HUES64 (cell line): Measurements from ENCODE around the gene LRCH1.

ENCODE experiments used
- H3K27ac ChIP-seq: 2 replicates; pipeline ENCODE4 v1.7.0; 2013; ENCODE audit warnings: low read depth, low read length, inconsistent platforms
- H3K27me3 ChIP-seq: 2 replicates; pipeline ENCODE4 v1.6.1; 2013; ENCODE audit warnings: mild to moderate bottlenecking, low read length; ENCODE audit not compliant: insufficient read depth
- H3K36me3 ChIP-seq: 2 replicates; pipeline ENCODE4 v1.6.1; 2013; ENCODE audit warnings: mild to moderate bottlenecking, low read length; ENCODE audit not compliant: insufficient read depth
- H3K4me1 ChIP-seq: 2 replicates; pipeline ENCODE4 v1.6.1; 2013; ENCODE audit warnings: mild to moderate bottlenecking, low read length, moderate library complexity; ENCODE audit not compliant: insufficient read depth
- H3K4me3 ChIP-seq: 2 replicates; pipeline ENCODE4 v1.5.1; 2013; ENCODE audit warnings: mild to moderate bottlenecking, low read length, moderate library complexity
- H3K9ac ChIP-seq: 2 replicates; pipeline ENCODE4 v1.6.1; 2013; ENCODE audit warnings: mild to moderate bottlenecking, low read depth, low read length
- H3K9me3 ChIP-seq: 2 replicates; pipeline ENCODE4 v1.6.1; 2013; ENCODE audit warnings: low read depth, low read length; ENCODE audit not compliant: insufficient read depth
- WGBS: fragments of 150-250, 120-280 bp; methylation state at CpG from one replicate; pipeline ENCODE4 v1.1.7; 2013; ENCODE audit warnings: missing lambda C conversion rate; 5-methylcytosine and 5-hydroxymethylcytosine counted together

The LRCH1 gene

GRCh38 chr13:46641274-46642081 lies 88.5 kb downstream of the LRCH1 start:
- 95% methylated on average over 13 of the region's 13 CpGs for WGBS

GRCh38 chr13:46642254-46642653 lies 89.3 kb downstream of the LRCH1 start:
- WGBS, result 96% methylated on average over 4 of the region's 4 CpGs

More at GRCh38 chr13:46641274-46642081, 88.5 kb downstream of the LRCH1 start:
- H3K9me3 ChIP-seq, result no peaks in the 10 kb centered on the region
- H3K36me3 ChIP-seq, result no peaks in the 10 kb centered on the region
- H3K27ac ChIP-seq, result no peak overlapping the region
- no peaks in the 10 kb centered on the region for H3K27me3 ChIP-seq
- H3K9ac ChIP-seq, result no peak overlapping the region
- H3K4me1 ChIP-seq, result peaks cover 5% of the 10 kb centered on the region; the same call in 1 of the 2 replicates
- no peak overlapping the region for H3K4me3 ChIP-seq

GRCh38 chr13:46643165-46643777 lies 90.3 kb downstream of the LRCH1 start:
- WGBS, result 89% methylated on average over 5 of the region's 5 CpGs
- no peak overlapping the region for H3K9ac ChIP-seq
- H3K27ac ChIP-seq, result no peak overlapping the region
- no peak overlapping the region for H3K4me3 ChIP-seq
- peaks cover 14% of the 10 kb centered on the region; the same call in 1 of the 2 replicates for H3K4me1 ChIP-seq
- no peaks in the 10 kb centered on the region for H3K27me3 ChIP-seq
- H3K9me3 ChIP-seq, result no peaks in the 10 kb centered on the region
- no peaks in the 10 kb centered on the region for H3K36me3 ChIP-seq

More at GRCh38 chr13:46642254-46642653, 89.3 kb downstream of the LRCH1 start:
- Histone ChIP-seq H3K9me3 (no peaks in the 10 kb centered on the region), H3K4me1 (peaks cover 5% of the 10 kb centered on the region; the same call in 1 of the 2 replicates), H3K36me3 (no peaks in the 10 kb centered on the region), H3K9ac (no peak overlapping the region), H3K27me3 (no peaks in the 10 kb centered on the region), H3K27ac (no peak overlapping the region), H3K4me3 (no peak overlapping the region)

GRCh38 chr13:46644816-46645215 lies 91.8 kb downstream of the LRCH1 start:
- Histone ChIP-seq H3K9ac (no peak overlapping the region), H3K4me1 (peaks cover 10% of the 10 kb centered on the region; the same call in 1 of the 2 replicates), H3K4me3 (no peak overlapping the region)

GRCh38 chr13:46647512-46648065 lies 94.6 kb downstream of the LRCH1 start:
- H3K4me1 ChIP-seq, result peaks cover 10% of the 10 kb centered on the region; the same call in 1 of the 2 replicates
- no peak overlapping the region for H3K9ac ChIP-seq
- 78% methylated on average over 5 of the region's 7 CpGs for WGBS
- H3K4me3 ChIP-seq, result no peak overlapping the region
- no peaks in the 10 kb centered on the region for H3K27me3 ChIP-seq
- H3K36me3 ChIP-seq, result no peaks in the 10 kb centered on the region
- no peaks in the 10 kb centered on the region for H3K9me3 ChIP-seq
- H3K27ac ChIP-seq, result no peak overlapping the region

More at GRCh38 chr13:46644816-46645215, 91.8 kb downstream of the LRCH1 start:
- no peaks in the 10 kb centered on the region for H3K27me3 ChIP-seq
- H3K9me3 ChIP-seq, result no peaks in the 10 kb centered on the region
- H3K27ac ChIP-seq, result no peak overlapping the region
- no peaks in the 10 kb centered on the region for H3K36me3 ChIP-seq

- WGBS, result 65% methylated on average over 4 of the region's 4 CpGs
- no peak overlapping the region for H3K4me3 ChIP-seq
- no peak overlapping the region for H3K27ac ChIP-seq
These were observed 95.2 kb downstream of the LRCH1 start for GRCh38 chr13:46648166-46648607.

GRCh38 chr13:46649816-46650215 lies 96.8 kb downstream of the LRCH1 start:
- Histone ChIP-seq H3K4me1 (peaks cover 10% of the 10 kb centered on the region; the same call in 1 of the 2 replicates), H3K27ac (no peak overlapping the region), H3K4me3 (no peak overlapping the region), H3K36me3 (no peaks in the 10 kb centered on the region), H3K9ac (no peak overlapping the region), H3K9me3 (no peaks in the 10 kb centered on the region), H3K27me3 (no peaks in the 10 kb centered on the region)
- 100% methylated on average over 1 of the region's 1 CpG for WGBS

More at GRCh38 chr13:46648166-46648607, 95.2 kb downstream of the LRCH1 start:
- no peaks in the 10 kb centered on the region for H3K36me3 ChIP-seq
- H3K4me1 ChIP-seq, result peaks cover 10% of the 10 kb centered on the region; the same call in 1 of the 2 replicates
- no peaks in the 10 kb centered on the region for H3K9me3 ChIP-seq
- H3K9ac ChIP-seq, result no peak overlapping the region
- H3K27me3 ChIP-seq, result no peaks in the 10 kb centered on the region

- Histone ChIP-seq H3K4me3 (no peak overlapping the region), H3K9ac (peak overlapping the region; percentile 56; the same call in 1 of the 2 replicates), H3K27me3 (no peaks in the 10 kb centered on the region), H3K36me3 (no peaks in the 10 kb centered on the region), H3K9me3 (no peaks in the 10 kb centered on the region), H3K4me1 (peaks cover 16% of the 10 kb centered on the region), H3K27ac (no peak overlapping the region; the same call in 1 of the 2 replicates)
- 92% methylated on average over 1 of the region's 1 CpG for WGBS
These were observed 102.0 kb downstream of the LRCH1 start for GRCh38 chr13:46654951-46655350.

- Histone ChIP-seq H3K36me3 (no peaks in the 10 kb centered on the region), H3K27ac (peak overlapping the region; percentile 58; the same call in 1 of the 2 replicates), H3K4me3 (no peak overlapping the region), H3K4me1 (peaks cover 16% of the 10 kb centered on the region), H3K27me3 (no peaks in the 10 kb centered on the region), H3K9me3 (no peaks in the 10 kb centered on the region), H3K9ac (peak overlapping the region; percentile 56; the same call in 1 of the 2 replicates)
- 95% methylated on average over 8 of the region's 8 CpGs for WGBS
These were observed 102.6 kb downstream of the LRCH1 start for GRCh38 chr13:46655377-46656180.

GRCh38 chr13:46656786-46657185 lies 103.8 kb downstream of the LRCH1 start:
- H3K9ac ChIP-seq, result no peak overlapping the region
- H3K36me3 ChIP-seq, result no peaks in the 10 kb centered on the region
- H3K4me1 ChIP-seq, result peaks cover 16% of the 10 kb centered on the region
- no peak overlapping the region for H3K4me3 ChIP-seq
- H3K27me3 ChIP-seq, result no peaks in the 10 kb centered on the region
- H3K27ac ChIP-seq, result no peak overlapping the region
- no peaks in the 10 kb centered on the region for H3K9me3 ChIP-seq
